HG03135 (cell line): ENCODE data around the gene POFUT2.

Source experiments
- ATAC-seq: cut with Tn5 transposase; IDR thresholded peaks from one replicate; pipeline ENCODE4 v1.9.1; 2021; ENCODE audit warnings: mild to moderate bottlenecking, moderate library complexity; ENCODE audit not compliant: unreplicated experiment

Gene POFUT2

DNA sequence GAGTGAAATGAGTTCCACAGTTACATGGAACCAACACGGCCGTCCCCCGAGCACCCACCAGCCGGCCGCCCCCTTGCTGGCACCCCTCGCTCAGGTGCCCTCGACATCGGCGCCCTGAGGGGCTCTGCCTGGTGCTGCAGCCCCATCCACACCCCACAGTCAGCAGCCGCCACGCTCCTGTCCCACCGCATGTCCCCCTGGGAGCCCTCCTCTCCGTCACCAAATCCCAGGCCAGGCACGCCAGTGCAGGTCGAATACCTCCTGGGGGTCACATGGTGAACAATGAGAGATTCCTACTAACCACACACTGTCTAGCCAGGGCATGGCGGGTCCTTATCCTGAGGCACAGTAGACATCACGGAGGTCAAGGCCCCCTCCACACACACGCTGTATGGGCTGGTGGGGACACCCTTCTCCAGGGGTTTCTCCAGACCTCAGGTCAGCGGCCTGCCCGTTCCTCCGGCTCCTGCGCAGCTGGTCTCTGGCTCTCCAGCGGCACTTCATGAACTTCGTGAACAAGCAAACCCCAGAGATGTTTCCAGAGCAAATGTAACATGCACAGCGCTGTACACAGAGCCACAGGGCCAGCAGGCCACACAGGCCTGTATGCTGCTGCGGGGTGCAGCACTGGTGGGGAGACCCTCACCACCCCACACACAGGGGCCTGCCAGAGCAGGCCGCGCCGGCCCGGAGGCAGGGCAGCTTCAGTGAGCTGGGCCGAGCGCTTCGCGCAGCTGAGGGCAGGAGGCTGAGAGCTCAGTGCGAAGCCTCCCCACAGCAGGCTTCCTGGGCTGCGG is 21.8 kb downstream of the POFUT2 start:
- ATAC-seq: no peak

GRCh38 chr21:45264912-45265515 is 22.7 kb downstream of the POFUT2 start:
- no peak for ATAC-seq

- ATAC-seq: no peak
Measured at GRCh38 chr21:45264146-45264911, 23.4 kb downstream of the POFUT2 start.

DNA sequence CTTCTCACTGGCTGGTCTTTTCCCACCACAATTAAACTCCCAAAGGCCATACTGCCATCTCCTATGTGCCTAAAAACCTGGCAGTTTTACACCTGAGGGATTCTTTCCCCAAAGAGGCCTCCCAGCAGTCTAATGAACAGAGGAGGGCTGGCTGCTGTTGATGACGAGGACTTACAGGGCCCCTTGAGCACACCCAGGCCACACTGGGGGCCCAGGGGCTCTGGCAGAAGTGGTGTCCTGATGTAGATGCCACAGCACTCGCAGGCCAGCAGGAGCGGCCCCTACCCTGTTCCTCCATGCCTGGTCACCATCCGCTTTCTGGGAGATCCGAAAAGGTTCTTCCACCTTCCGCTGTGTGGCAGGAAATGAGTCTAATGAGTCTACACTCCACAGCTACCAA is 24.2 kb downstream of the POFUT2 start:
- no peak for ATAC-seq

DNA sequence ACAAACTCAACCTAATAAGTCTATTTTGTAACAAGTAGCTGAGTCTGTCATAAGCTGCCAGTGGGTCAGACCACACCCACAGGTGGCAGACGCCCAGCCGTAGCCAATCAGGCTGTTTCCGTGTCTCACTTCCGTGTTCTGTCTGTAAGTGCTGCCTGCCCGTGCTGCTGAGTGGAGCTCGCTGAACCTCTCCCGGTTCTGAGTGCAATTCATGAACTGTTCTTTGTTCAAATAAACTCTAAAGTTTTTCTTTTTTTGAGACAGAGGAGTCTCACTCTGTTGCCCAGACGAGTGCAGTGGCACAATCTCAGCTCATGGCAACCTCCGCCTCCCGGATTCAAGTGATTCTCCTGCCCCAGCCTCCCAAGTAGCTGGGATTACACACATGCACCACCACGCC is 25.1 kb downstream of the POFUT2 start:
- ATAC-seq: no peak

DNA sequence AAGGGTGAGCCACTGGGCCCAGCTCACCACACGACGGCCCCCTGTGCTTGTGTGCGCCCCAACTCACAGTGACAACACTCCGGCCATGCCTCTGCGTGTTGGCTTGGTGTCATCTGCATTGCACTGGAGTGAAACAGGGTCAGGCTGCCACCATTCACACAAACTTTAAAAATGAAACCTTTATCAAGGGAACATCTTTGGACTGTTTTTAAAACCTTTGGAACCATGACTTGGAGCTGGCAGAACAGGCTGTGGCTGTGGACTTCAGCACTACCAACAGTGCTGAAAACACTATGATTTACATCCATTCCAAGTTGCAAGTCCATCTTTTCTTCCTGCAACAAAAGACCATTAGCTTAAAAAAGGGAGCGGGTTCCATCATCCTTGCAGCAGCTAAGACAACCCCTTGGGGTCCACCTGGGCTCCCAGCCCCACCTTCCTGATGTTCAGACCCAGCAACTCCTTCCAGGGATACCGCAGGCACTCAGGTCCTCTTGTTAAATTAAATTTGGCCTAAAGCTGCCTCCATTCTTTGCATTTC is 25.6 kb downstream of the POFUT2 start:
- ATAC-seq: no peak

DNA sequence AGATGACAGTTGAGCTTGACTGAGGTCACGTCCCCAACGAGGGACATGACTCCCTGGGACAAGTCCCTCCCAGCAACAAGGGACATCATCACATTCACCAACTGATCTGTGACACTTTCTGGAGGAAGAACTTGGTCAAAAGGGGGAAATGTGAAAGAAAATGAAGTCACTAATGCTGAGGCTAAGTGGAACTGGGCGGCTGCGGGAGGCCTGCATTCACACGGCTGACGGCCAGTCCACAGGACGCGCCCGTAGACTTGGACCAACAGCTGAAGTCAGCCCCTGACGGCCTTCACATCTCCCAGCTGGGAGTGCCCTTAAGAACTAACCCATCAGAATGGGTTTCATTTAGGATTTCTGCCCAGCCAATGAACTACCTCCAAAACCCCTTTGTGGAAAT is 26.6 kb downstream of the POFUT2 start:
- ATAC-seq: no peak

- no peak for ATAC-seq
Measured at GRCh38 chr21:45260191-45260825, 27.4 kb downstream of the POFUT2 start.

DNA sequence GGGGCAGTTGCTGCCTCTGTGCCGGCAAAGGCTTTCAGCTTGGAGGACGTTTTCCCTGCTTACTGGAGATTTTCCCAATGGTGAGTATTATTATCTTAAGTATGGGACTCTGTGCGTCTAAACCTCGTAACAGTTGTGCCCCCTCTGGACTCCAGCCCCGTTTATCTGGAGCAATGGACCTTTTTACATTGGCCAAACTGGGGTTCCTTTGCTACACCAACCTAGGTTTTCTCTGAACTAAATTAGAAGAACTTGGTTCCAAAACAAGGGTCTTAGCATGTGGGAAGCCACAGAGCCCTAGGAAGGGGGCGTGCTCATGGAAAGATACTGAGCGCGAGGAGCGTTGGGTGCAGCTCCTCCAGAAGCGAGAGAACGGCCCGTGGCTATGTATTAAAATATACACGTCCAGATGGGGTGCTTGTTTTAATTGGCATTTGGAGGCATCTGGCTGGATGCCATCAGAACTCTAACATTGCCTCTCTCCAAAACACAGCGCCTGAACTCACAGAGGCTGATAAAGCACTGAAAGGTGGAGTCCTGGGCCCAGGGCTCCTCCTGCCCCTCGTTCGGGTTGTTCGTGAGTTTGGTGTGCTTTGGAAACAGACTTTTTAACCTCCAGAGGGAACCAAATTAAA is 28.4 kb downstream of the POFUT2 start:
- ATAC-seq: no peak

GRCh38 chr21:45258466-45258865 is 29.2 kb downstream of the POFUT2 start:
- ATAC-seq: no peak

DNA sequence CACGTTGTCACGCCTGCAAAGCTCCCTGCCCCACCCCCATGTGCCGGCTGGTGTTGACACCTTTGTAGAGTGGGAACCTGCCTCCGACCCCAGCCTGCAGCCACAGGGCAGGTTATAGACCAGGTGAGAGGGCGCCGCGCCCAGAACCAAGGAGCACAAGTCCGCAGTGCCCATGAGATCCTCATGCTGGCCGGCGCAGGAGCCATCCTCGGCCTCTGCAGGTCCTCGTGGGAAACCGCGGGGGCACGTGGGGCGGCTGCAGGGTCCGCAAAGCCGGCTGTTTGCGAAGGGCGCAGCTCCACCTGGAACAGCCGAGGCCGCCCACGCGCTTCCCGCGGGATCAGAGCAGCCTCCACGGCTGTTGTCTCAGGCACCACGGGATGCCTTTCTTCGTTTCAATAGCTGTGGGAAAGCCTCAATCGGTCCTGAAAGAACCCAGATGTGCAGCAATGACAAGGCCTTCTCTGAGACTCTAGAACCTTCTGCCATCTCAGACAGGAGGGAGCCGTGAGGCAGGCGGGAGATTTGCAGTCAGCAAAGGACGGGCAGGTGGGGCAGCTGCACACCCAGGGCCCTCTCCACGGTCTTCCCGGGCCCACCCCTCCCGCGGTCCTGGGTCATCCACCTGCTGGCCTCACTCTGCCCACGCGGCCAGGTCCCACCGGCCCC is 29.9 kb downstream of the POFUT2 start:
- no peak for ATAC-seq

DNA sequence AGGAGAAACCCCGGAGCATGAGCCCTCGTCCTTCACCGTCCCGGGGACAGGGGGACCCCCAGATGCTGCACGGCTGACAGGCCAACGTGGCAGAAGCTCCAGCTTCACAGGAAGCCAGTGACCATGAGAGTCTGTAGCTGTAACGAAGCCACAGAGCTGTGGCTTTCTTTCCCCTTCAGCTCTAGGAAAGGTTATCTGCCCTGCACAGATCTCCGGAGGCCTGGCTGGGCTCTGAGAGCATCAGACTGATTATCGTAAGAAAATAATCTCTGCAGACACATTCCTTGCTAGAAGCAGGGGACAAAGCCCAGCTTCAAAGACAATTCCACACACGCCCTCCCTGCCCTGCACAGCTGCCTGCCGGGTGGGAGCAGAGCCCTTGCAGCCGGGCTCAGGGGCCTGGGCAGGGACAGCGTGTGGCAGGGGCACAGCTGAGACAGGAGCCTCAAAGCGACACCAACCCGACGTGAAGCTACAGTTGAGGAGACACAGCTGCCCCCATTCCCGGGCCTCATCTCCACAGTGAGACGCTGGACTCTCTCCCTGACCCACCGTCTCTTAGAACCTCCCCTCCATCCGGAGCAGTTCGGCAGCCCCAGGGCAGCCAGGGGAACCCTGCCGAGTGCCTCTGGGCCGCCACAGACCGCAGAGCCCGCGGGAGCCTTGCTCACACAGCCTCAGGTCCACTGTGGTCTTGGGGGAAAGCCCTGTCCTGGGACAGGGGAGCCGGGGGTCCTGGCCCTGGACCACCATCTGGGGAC is 30.6 kb downstream of the POFUT2 start:
- no peak for ATAC-seq

GRCh38 chr21:45256021-45256911 is 31.4 kb downstream of the POFUT2 start:
- no peak for ATAC-seq

DNA sequence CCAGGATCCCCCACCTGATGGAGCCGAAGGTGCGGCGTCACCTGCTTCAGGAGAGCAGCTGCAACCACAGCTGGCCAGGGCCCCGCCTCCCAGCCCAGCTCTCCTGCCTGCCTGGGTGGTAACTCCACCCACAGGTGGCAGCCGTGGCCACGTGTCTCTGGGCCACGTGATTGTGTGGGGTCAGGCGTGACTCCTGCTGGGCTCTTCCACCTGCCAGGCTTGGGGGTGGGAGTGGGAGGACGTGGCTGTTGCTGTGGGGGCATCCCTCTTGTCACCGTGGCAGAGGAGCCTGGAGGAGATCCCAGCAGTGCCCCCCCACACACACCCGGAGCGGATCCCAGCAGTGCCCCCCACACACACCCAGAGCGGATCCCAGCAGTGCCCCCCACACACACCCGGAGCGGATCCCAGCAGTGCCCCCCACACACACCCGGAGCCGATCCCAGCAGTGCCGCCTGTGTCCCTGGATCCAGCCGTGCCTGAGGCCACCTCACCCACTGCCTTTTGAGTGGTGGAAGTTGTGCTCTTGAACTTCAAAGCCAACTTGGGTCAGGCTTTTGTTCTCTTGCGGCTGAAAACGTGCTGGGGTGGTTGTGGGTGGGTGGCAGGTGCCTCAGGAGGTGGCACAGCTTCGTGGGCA is 32.2 kb downstream of the POFUT2 start:
- no peak for ATAC-seq

GRCh38 chr21:45254460-45254930 is 33.2 kb downstream of the POFUT2 start:
- ATAC-seq: no peak

GRCh38 chr21:45253633-45254459 is 33.8 kb downstream of the POFUT2 start:
- no peak for ATAC-seq

- ATAC-seq: no peak
Measured at GRCh38 chr21:45253180-45253579, 34.5 kb downstream of the POFUT2 start.
